H7 (cell line): ENCODE results near the gene SARS2. TPM values are rescaled to one million over a fixed set of nuclear protein-coding genes. Genes with fewer than 3 reads are reported as not detected.

Experiments used
- DNase-seq: peaks from one replicate; pipeline ENCODE4 v3.0.0; 2012
- H3K27me3 ChIP-seq: 2 replicates; pipeline ENCODE4 v1.6.0; 2011; ENCODE audit warnings: mild to moderate bottlenecking, low read length; ENCODE audit not compliant: control insufficient read depth, insufficient read depth
- H3K36me3 ChIP-seq: replicated peaks from 2 replicates; pipeline ENCODE4 v1.5.1; 2011; ENCODE audit warnings: low read length; ENCODE audit not compliant: control insufficient read depth, insufficient read depth
- H3K4me3 ChIP-seq: 2 replicates; pipeline ENCODE4 v1.5.1; 2011; ENCODE audit warnings: low read depth, mild to moderate bottlenecking, control low read depth, low read length, moderate library complexity; ENCODE audit not compliant: insufficient read depth
- total RNA-seq: library from RNA; depleted of rRNA; stranded (reverse); fragments of >200 nt; shearing (Covaris generic); gene quantifications from 2 replicates; pipeline ENCODE4 v1.2.3, GENCODE V29; 2014

The SARS2 gene
- total RNA-seq, 1 experiment from 2014 or later: 75.6 TPM

- Histone ChIP-seq H3K27me3 (peaks cover 10% of the 10 kb centered on the region; the same call in 1 of the 2 replicates), H3K4me3 (no peak overlapping the region), H3K36me3 (peaks cover 1% of the 10 kb centered on the region)
- DNase-seq: peak; percentile 45
Observed at GRCh38 chr19:38915329-38916321, 14.9 kb downstream of the SARS2 start.

DNA sequence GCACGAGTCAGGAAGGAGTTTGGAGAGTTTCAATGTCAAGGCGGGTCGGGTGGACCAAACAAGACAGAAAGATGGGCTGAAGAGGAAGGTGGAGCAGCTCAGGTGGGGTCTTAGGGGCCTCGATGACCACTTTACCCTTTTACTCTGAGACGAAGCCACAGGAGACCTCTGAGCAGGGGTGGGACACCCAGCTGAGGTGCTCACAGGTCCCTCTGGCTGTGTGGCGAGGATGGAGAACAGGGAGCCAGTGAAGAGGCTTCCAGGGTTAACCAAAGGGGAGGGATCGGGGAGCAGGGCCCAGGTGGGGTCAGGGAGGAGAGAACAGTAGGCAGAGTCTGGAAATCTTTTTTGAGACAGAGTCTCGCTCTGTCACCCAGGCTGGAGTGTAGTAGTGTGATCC is 16.6 kb downstream of the SARS2 start:
- Histone ChIP-seq H3K27me3 (peaks cover 10% of the 10 kb centered on the region; the same call in 1 of the 2 replicates), H3K36me3 (no peaks in the 10 kb centered on the region; the same call in 1 of the 2 replicates), H3K4me3 (no peak overlapping the region)
- DNase-seq: peak; percentile 32

DNA sequence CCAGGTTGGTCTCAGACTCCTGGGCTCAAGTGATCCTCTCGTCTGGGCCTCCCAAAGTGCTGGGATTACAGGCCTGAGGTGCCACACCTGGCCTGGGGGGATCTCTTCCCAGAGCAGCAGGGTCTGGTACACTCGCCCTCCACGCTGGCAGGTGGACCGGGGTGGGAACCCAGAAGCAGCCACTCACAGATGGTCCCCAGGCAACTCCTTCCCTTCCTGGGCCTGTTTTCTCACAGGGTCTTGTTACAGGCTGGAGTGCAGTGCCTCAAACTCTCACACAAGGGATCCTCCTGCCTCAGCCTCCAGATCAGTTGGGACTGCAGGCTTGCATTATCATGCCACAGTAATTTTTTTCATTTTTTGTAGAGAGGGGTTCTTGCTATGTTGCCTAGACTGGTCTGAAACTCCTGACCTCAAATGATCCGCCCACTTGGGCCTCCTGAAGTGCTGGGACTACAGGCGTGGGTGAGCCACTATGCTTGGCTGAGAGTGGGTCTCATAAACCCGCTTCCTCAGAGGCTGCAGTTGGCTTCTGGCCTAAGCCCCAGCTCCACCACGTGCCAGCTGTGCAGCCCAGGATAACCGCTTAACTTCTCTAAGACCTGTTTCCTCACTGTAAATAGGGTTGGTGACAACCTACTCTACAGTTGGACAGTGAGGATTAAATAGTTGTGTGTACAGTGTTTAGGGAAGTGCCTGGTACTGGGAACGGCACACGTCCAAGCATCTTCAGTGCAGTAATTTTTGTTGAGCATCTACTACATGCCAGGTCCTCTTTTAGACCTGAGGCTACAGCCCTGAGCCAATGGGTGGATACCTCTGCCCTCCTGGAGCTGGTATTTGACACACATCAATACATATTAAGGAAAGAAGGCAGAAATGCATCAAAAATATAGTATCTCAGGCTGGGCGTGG is 17.7 kb downstream of the SARS2 start:
- H3K36me3 ChIP-seq: no peaks in the 10 kb centered on the region; the same call in 1 of the 2 replicates
- peaks cover 10% of the 10 kb centered on the region; the same call in 1 of the 2 replicates for H3K27me3 ChIP-seq
- peak; percentile 39 for DNase-seq
- no peak overlapping the region for H3K4me3 ChIP-seq

DNA sequence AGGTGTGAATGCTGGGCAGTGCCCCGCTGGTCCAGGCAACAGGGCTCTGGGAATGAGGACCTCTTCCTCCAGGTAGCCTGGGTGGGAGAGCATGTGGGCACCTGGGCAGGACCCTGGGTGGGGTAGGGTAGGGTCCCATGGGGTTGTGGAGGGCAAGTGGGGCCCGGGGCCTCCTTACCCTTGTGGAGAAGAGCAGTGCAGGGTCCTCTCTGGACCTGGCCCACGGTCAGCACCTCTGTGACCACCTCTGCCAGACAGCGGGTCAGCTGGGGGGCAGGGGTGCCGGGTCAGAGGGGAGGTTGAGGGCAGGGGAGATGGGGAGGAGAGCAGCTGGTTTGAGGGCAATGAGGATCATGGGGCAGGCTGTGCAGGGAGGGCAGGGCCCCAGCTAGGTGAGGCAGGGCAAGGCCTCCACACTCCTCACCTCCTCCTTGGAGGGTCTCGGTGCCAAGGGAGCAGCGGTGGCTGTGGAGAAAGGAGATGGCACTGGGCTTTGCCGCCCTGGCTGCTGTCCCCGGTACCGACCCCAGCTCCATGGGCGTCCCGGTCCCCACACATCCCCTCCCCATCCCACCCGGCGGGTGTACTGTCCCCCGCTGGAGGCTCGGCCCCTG is 19.1 kb downstream of the SARS2 start:
- DNase-seq: no peak
- H3K36me3 ChIP-seq: no peaks in the 10 kb centered on the region; the same call in 1 of the 2 replicates
- H3K4me3 ChIP-seq: no peak overlapping the region
- H3K27me3 ChIP-seq: peaks cover 10% of the 10 kb centered on the region; the same call in 1 of the 2 replicates

GRCh38 chr19:38910488-38910887 is 20.1 kb downstream of the SARS2 start:
- Histone ChIP-seq H3K36me3 (no peaks in the 10 kb centered on the region; the same call in none of the 2 replicates), H3K27me3 (peaks cover 10% of the 10 kb centered on the region; the same call in 1 of the 2 replicates), H3K4me3 (no peak overlapping the region)
- DNase-seq: peak; percentile 41

GRCh38 chr19:38908911-38909310 is 21.7 kb downstream of the SARS2 start:
- DNase-seq: peak; percentile 53

GRCh38 chr19:38907670-38908069 is 22.9 kb downstream of the SARS2 start:
- Histone ChIP-seq H3K27me3 (peaks cover 10% of the 10 kb centered on the region; the same call in 1 of the 2 replicates), H3K36me3 (peaks cover 5% of the 10 kb centered on the region), H3K4me3 (no peak overlapping the region)
- peak; percentile 31 for DNase-seq

More at GRCh38 chr19:38908911-38909310, 21.7 kb downstream of the SARS2 start:
- peaks cover 10% of the 10 kb centered on the region; the same call in 1 of the 2 replicates for H3K27me3 ChIP-seq
- H3K4me3 ChIP-seq: no peak overlapping the region
- peaks cover 5% of the 10 kb centered on the region for H3K36me3 ChIP-seq

DNA sequence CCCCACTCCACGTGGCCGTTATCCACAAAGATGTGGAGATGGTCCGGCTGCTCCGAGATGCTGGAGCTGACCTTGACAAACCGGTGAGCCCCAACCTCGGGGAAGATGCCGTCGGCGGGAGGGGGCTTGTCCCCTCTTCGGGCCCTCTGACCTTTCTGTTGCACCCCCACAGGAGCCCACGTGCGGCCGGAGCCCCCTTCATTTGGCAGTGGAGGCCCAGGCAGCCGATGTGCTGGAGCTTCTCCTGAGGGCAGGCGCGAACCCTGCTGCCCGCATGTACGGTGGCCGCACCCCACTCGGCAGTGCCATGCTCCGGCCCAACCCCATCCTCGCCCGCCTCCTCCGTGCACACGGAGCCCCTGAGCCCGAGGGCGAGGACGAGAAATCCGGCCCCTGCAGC is 23.3 kb downstream of the SARS2 start:
- peak; percentile 42 for DNase-seq
- Histone ChIP-seq H3K4me3 (no peak overlapping the region), H3K36me3 (peaks cover 5% of the 10 kb centered on the region), H3K27me3 (peaks cover 7% of the 10 kb centered on the region; the same call in 1 of the 2 replicates)

DNA sequence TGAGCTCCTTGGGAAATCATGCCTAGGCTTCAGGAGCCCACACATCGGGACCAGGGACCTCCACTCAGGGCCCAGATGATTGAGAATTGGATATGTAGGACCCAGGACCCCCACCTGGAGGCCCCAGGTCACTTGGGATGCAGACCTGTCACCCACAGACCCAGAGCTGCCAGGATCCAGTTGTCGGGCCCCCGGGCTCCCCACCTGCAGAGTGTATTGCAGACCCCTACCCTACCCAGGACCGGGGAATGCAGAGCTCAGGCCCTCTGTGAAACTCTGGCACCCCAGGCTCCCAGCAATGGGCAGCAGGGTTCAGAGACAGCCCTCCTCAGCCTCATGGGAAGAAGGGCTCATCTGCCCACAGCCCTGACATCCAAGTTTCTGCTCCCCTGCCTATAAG is 24.9 kb downstream of the SARS2 start:
- Histone ChIP-seq H3K4me3 (no peak overlapping the region), H3K27me3 (no peaks in the 10 kb centered on the region; the same call in 1 of the 2 replicates), H3K36me3 (peaks cover 5% of the 10 kb centered on the region)
- DNase-seq: peak; percentile 27

- no peaks in the 10 kb centered on the region for H3K27me3 ChIP-seq
- peaks cover 5% of the 10 kb centered on the region for H3K36me3 ChIP-seq
- H3K4me3 ChIP-seq: no peak overlapping the region
- peak; percentile 25 for DNase-seq
Observed at GRCh38 chr19:38904581-38905539, 25.7 kb downstream of the SARS2 start.

GRCh38 chr19:38901683-38902082 is 28.9 kb downstream of the SARS2 start:
- Histone ChIP-seq H3K36me3 (peaks cover 5% of the 10 kb centered on the region), H3K27me3 (peaks cover 13% of the 10 kb centered on the region), H3K4me3 (no peak overlapping the region)
- no peak for DNase-seq

GRCh38 chr19:38900743-38901190 is 29.8 kb downstream of the SARS2 start:
- DNase-seq: no peak
- H3K27me3 ChIP-seq: peaks cover 13% of the 10 kb centered on the region
- H3K36me3 ChIP-seq: peaks cover 5% of the 10 kb centered on the region
- no peak overlapping the region; the same call in 1 of the 2 replicates for H3K4me3 ChIP-seq

DNA sequence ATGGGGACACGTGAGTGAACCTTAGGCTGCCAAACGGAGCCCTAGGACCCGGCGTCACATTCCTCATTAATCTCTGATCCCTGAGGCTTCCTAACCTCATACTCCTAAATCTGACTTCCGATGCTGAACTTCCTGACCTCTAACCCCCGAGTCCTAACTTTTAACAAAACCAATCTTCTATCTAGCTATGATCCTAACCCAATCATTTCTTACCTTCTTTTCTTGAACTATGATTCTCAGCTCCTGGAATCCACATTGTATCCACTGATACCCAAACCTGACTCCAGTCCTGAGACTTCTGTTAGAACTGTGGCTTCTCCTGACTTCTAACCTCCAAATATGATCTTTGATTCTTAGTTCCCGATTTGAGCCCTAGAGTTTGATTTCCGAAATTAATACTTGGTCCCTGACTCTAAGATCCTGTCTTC is 30.3 kb downstream of the SARS2 start:
- no peak for DNase-seq
- peak overlapping the region; percentile 77 for H3K4me3 ChIP-seq
- H3K27me3 ChIP-seq: peaks cover 13% of the 10 kb centered on the region
- H3K36me3 ChIP-seq: peaks cover 4% of the 10 kb centered on the region
